Measurements from ENCODE around the gene CHRDL1.

GRCh38 chrX:110805303-110805702 is 9.7 kb upstream of the CHRDL1 start:
- TF ChIP-seq, protein P1, sequence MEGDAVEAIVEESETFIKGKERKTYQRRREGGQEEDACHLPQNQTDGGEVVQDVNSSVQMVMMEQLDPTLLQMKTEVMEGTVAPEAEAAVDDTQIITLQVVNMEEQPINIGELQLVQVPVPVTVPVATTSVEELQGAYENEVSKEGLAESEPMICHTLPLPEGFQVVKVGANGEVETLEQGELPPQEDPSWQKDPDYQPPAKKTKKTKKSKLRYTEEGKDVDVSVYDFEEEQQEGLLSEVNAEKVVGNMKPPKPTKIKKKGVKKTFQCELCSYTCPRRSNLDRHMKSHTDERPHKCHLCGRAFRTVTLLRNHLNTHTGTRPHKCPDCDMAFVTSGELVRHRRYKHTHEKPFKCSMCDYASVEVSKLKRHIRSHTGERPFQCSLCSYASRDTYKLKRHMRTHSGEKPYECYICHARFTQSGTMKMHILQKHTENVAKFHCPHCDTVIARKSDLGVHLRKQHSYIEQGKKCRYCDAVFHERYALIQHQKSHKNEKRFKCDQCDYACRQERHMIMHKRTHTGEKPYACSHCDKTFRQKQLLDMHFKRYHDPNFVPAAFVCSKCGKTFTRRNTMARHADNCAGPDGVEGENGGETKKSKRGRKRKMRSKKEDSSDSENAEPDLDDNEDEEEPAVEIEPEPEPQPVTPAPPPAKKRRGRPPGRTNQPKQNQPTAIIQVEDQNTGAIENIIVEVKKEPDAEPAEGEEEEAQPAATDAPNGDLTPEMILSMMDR (IDR thresholded peaks at IDR 0.05) = no peak
- TF ChIP-seq ZFX (IDR thresholded peaks at IDR 0.05; ENCODE audit: borderline replicate concordance) = no peak

Data from 22Rv1 (cell line).